Fibroblast of lung (primary cell): ENCODE results near the gene NRBF2. TPM values are rescaled to one million over a fixed set of nuclear protein-coding genes. Genes with fewer than 3 reads are reported as not detected.

Experiments
- DNase-seq, 2 donors: peaks; one replicate each; pipeline versions ENCODE4 v3.0.0 to v3.0.0-alpha.2; 2010; ENCODE audit warnings: low read depth in 2 of 2
- H2AFZ ChIP-seq: 2 replicates; pipeline ENCODE4 v1.5.1; 2012; ENCODE audit warnings: low read length, control low read depth, inconsistent platforms
- H3K27ac ChIP-seq: 2 replicates; pipeline ENCODE4 v1.5.1; 2011; ENCODE audit warnings: low read length, control low read depth; ENCODE audit not compliant: insufficient read depth
- H3K27me3 ChIP-seq: 2 replicates; pipeline ENCODE4 v1.5.1; 2011; ENCODE audit warnings: mild to moderate bottlenecking, low read length; ENCODE audit not compliant: control insufficient read depth, insufficient read depth
- H3K36me3 ChIP-seq: 2 replicates; pipeline ENCODE4 v1.5.1; 2011; ENCODE audit warnings: low read length; ENCODE audit not compliant: control insufficient read depth, insufficient read depth
- H3K4me1 ChIP-seq: 2 replicates; pipeline ENCODE4 v1.5.1; 2011; ENCODE audit warnings: low read length; ENCODE audit not compliant: control insufficient read depth, insufficient read depth; ENCODE audit errors: extremely low read depth
- H3K4me2 ChIP-seq: 2 replicates; pipeline ENCODE4 v1.5.1; 2011; ENCODE audit warnings: low read length, control low read depth; ENCODE audit not compliant: insufficient read depth; ENCODE audit errors: extremely low read depth
- H3K4me3 ChIP-seq, 4 experiments: fragments of 200-600 bp in 1 of 4; sonication (generic) in 1 of 4; replicated peaks in 1 of 4; 2 replicates each; pipeline ENCODE4 v1.5.1; 2011 to 2016; ENCODE audit warnings: low read length in 4 of 4, low read depth in 3 of 4, mild to moderate bottlenecking in 3 of 4, control low read depth in 2 of 4, inconsistent platforms in 1 of 4, mixed read lengths in 1 of 4; ENCODE audit not compliant: insufficient read depth in 1 of 4; ENCODE audit errors: control extremely low read depth in 1 of 4
- H3K79me2 ChIP-seq: 2 replicates; pipeline ENCODE4 v1.5.1; 2012; ENCODE audit warnings: mild to moderate bottlenecking, low read length, inconsistent platforms; ENCODE audit not compliant: control insufficient read depth, insufficient read depth
- H3K9ac ChIP-seq: 2 replicates; pipeline ENCODE4 v1.5.1; 2011; ENCODE audit warnings: mild to moderate bottlenecking, low read length, control low read depth; ENCODE audit not compliant: insufficient read depth
- H3K9me3 ChIP-seq: 2 replicates; pipeline ENCODE4 v1.5.1; 2012; ENCODE audit warnings: low read depth, low read length; ENCODE audit not compliant: control insufficient read depth, insufficient read depth
- H4K20me1 ChIP-seq: 2 replicates; pipeline ENCODE4 v1.5.1; 2011; ENCODE audit warnings: low read length; ENCODE audit not compliant: control insufficient read depth, insufficient read depth; ENCODE audit errors: extremely low read depth
- CTCF ChIP-seq, 2 donors: IDR thresholded peaks in 1 of 2; conservative IDR thresholded peaks in 1 of 2; 1 replicate in 1 of 2; 2 replicates in 1 of 2; pipeline ENCODE4 v1.5.1; 2011 to 2012; ENCODE audit warnings: low read length in 2 of 2, control low read depth in 1 of 2, inconsistent platforms in 1 of 2, low read depth in 1 of 2, mild to moderate bottlenecking in 1 of 2
- EZH2 ChIP-seq: IDR thresholded peaks from 2 replicates; pipeline ENCODE4 v1.5.1; 2012; ENCODE audit warnings: low read length, control low read depth, mild to moderate bottlenecking; ENCODE audit errors: missing control alignments
- polyA plus RNA-seq, 2 donors: library from polyadenylated mRNA; depleted of rRNA in 1 of 2; stranded (reverse) in 1 of 2; unstranded in 1 of 2; fragments of >200 nt; gene quantifications; 2 replicates each; pipeline ENCODE4 v1.2.1, GENCODE V29; 2011 to 2012; ENCODE audit warnings: missing spikeins in 1 of 2
- total RNA-seq: library from RNA; depleted of rRNA; stranded (reverse); fragments of >200 nt; gene quantifications from 2 replicates; pipeline ENCODE4 v1.2.1, GENCODE V29; 2014

Gene NRBF2
- total and polyA plus RNA-seq, 2 donors (not counting 1 experiment from before 2014, with no cell fraction given): 36.0 to 49.2 TPM

GRCh38 chr10:63166742-63167258 is 33.7 kb downstream of the NRBF2 start:
- no peaks in the 10 kb centered on the region for H3K9me3 ChIP-seq
- H3K27ac ChIP-seq: no peak overlapping the region
- H3K79me2 ChIP-seq: no peaks in the 10 kb centered on the region
- no peak overlapping the region for H3K4me2 ChIP-seq
- no peaks in the 10 kb centered on the region for H3K36me3 ChIP-seq
- no peak overlapping the region for H2AFZ ChIP-seq
- no peaks in the 10 kb centered on the region for H3K27me3 ChIP-seq
- H3K4me3 ChIP-seq: no peak overlapping the region
- H3K4me1 ChIP-seq: no peaks in the 10 kb centered on the region
- TF ChIP-seq EZH2 (no peak), CTCF (conservative IDR thresholded peaks at IDR 0.05 in 1 of 2, IDR thresholded peaks at IDR 0.05 in 1 of 2; ENCODE audit: low read depth in 1 of 2, low read length in 2 of 2) (peak; percentile 80 to 83)
- no peak overlapping the region for H3K9ac ChIP-seq
- no peaks in the 10 kb centered on the region for H4K20me1 ChIP-seq
- DNase-seq: peak; percentile 69 to 91

GRCh38 chr10:63168821-63169462 is 35.8 kb downstream of the NRBF2 start:
- Histone ChIP-seq H3K4me3 (no peak overlapping the region), H3K9ac (no peak overlapping the region), H3K4me1 (no peaks in the 10 kb centered on the region), H3K27me3 (no peaks in the 10 kb centered on the region), H3K9me3 (no peaks in the 10 kb centered on the region), H4K20me1 (no peaks in the 10 kb centered on the region), H3K27ac (no peak overlapping the region), H2AFZ (no peak overlapping the region), H3K36me3 (no peaks in the 10 kb centered on the region), H3K79me2 (no peaks in the 10 kb centered on the region), H3K4me2 (no peak overlapping the region)
- TF ChIP-seq CTCF (conservative IDR thresholded peaks at IDR 0.05 in 1 of 2, IDR thresholded peaks at IDR 0.05 in 1 of 2; ENCODE audit: low read depth in 1 of 2, low read length in 2 of 2): no peak
- TF ChIP-seq EZH2: no peak
- DNase-seq: no peak

GRCh38 chr10:63169624-63170023 is 36.5 kb downstream of the NRBF2 start:
- H3K9ac ChIP-seq: no peak overlapping the region
- no peak for TF ChIP-seq EZH2
- no peak for TF ChIP-seq CTCF (conservative IDR thresholded peaks at IDR 0.05 in 1 of 2, IDR thresholded peaks at IDR 0.05 in 1 of 2; ENCODE audit: low read depth in 1 of 2, low read length in 2 of 2)
- H3K4me1 ChIP-seq: no peaks in the 10 kb centered on the region
- no peaks in the 10 kb centered on the region for H3K9me3 ChIP-seq
- no peaks in the 10 kb centered on the region for H4K20me1 ChIP-seq
- no peak overlapping the region for H3K4me2 ChIP-seq
- no peak overlapping the region for H3K27ac ChIP-seq
- no peaks in the 10 kb centered on the region for H3K79me2 ChIP-seq
- H3K36me3 ChIP-seq: no peaks in the 10 kb centered on the region
- DNase-seq: no peak
- H3K4me3 ChIP-seq: no peak overlapping the region
- H2AFZ ChIP-seq: no peak overlapping the region
- H3K27me3 ChIP-seq: no peaks in the 10 kb centered on the region
